Thoracic aorta (tissue), 2 donors: ENCODE results near the gene PTBP1. TPM values are rescaled to one million over a fixed set of nuclear protein-coding genes. Genes with fewer than 3 reads are reported as not detected.
"Not testable (repeated sequence)": the region's sequence is repeated elsewhere in the genome, so short reads cannot be mapped to it uniquely, and the experiment has no call there.

Experiments
- ATAC-seq: fragments of 150-250 bp; one replicate; pipeline ENCODE4 v1.8.0; 2017; ENCODE audit warnings: low read depth; ENCODE audit not compliant: insufficient number of reproducible peaks, low FRiP score
- DNase-seq: peaks from one replicate; pipeline ENCODE4 v3.0.0-alpha.2; 2020; ENCODE audit warnings: low spot score
- H3K27ac ChIP-seq, 2 donors: fragments of 200-600 bp; sonication (generic); 1 replicate in 1 of 2; 2 replicates in 1 of 2; pipeline ENCODE4 v1.5.1; 2016; ENCODE audit warnings: mild to moderate bottlenecking in 2 of 2, moderate library complexity in 2 of 2
- H3K27me3 ChIP-seq: fragments of 200-600 bp; sonication (generic); replicated peaks from 2 replicates; pipeline ENCODE4 v1.6.0; 2016; ENCODE audit warnings: mild to moderate bottlenecking; ENCODE audit not compliant: insufficient read depth
- H3K36me3 ChIP-seq: fragments of 200-600 bp; sonication (generic); one replicate; pipeline ENCODE4 v1.5.1; 2016
- H3K4me1 ChIP-seq, 2 donors: fragments of 200-600 bp; sonication (generic); 1 replicate in 1 of 2; 2 replicates in 1 of 2; pipeline versions ENCODE4 v1.5.1 to v1.6.0; 2016; ENCODE audit warnings: low read depth in 2 of 2, mild to moderate bottlenecking in 1 of 2; ENCODE audit not compliant: control insufficient read depth in 1 of 2
- H3K4me3 ChIP-seq: fragments of 200-600 bp; sonication (generic); 2 replicates; pipeline ENCODE4 v1.5.1; 2016; ENCODE audit warnings: mild to moderate bottlenecking
- H3K9me3 ChIP-seq: fragments of 200-600 bp; sonication (generic); 2 replicates; pipeline ENCODE4 v1.5.1; 2016
- total RNA-seq, 2 donors: library from RNA; depleted of rRNA; stranded (reverse); fragments of >200 nt; gene quantifications; one replicate each; pipeline versions ENCODE4 v1.1.0 to v1.2.3, GENCODE V29; 2016
- TF ChIP-seq, protein P1 (sequence below): fragments of 200-600 bp; sonication (generic); IDR thresholded peaks from one replicate; pipeline ENCODE4 v1.5.1; 2019; ENCODE audit warnings: antibody characterized with exemption

Gene PTBP1
- total RNA-seq, 2 donors from 2014 or later: 149 to 163 TPM

DNA sequence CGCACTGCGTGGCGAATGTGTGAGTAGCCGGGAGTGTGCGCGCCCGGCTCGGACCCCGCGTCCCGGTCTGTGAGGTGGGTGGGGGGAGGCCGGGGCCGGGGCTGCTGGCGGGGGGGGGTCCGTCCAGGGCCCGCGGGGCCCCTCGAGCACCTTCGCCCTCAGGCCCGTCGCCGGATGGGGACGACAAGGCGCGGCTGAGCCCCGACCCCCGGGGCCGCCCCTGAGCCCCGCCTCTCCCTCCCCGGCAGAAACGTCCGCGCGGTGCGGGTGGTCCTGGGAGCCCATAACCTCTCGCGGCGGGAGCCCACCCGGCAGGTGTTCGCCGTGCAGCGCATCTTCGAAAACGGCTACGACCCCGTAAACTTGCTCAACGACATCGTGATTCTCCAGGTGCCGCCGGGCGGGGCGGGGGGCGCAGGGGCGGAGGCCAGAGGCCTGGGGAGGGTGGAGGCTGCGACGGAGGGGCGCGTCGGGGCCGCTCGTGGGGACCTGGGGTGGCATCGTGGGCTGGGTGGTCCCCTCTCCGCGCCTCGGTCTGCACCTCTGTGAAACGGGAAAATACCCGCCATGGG is 55.8 kb downstream of the PTBP1 start:
- TF ChIP-seq, protein P1, sequence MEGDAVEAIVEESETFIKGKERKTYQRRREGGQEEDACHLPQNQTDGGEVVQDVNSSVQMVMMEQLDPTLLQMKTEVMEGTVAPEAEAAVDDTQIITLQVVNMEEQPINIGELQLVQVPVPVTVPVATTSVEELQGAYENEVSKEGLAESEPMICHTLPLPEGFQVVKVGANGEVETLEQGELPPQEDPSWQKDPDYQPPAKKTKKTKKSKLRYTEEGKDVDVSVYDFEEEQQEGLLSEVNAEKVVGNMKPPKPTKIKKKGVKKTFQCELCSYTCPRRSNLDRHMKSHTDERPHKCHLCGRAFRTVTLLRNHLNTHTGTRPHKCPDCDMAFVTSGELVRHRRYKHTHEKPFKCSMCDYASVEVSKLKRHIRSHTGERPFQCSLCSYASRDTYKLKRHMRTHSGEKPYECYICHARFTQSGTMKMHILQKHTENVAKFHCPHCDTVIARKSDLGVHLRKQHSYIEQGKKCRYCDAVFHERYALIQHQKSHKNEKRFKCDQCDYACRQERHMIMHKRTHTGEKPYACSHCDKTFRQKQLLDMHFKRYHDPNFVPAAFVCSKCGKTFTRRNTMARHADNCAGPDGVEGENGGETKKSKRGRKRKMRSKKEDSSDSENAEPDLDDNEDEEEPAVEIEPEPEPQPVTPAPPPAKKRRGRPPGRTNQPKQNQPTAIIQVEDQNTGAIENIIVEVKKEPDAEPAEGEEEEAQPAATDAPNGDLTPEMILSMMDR: no peak
- no peak for ATAC-seq
- peaks cover 0 to 11% of the 10 kb centered on the region in 2 donors for H3K4me1 ChIP-seq
- DNase-seq: no peak
- H3K27me3 ChIP-seq: no peaks in the 10 kb centered on the region
- no peak overlapping the region for H3K4me3 ChIP-seq
- no peaks in the 10 kb centered on the region for H3K36me3 ChIP-seq
- no peak overlapping the region for H3K27ac ChIP-seq
- no peaks in the 10 kb centered on the region for H3K9me3 ChIP-seq

GRCh38 chr19:853614-854220 is 56.5 kb downstream of the PTBP1 start:
- not testable (repeated sequence) for ATAC-seq, H3K27ac ChIP-seq, DNase-seq, H3K4me3 ChIP-seq, H3K9me3 ChIP-seq, H3K36me3 ChIP-seq, H3K27me3 ChIP-seq
- peaks cover 0 to 11% of the 10 kb centered on the region in 2 donors for H3K4me1 ChIP-seq

GRCh38 chr19:854549-854948 is 57.3 kb downstream of the PTBP1 start:
- H3K36me3 ChIP-seq: no peaks in the 10 kb centered on the region
- H3K4me1 ChIP-seq: peaks cover 0 to 11% of the 10 kb centered on the region in 2 donors
- no peak overlapping the region for H3K4me3 ChIP-seq
- peaks cover 2% of the 10 kb centered on the region for H3K27me3 ChIP-seq
- DNase-seq (no peak), ATAC-seq (no peak)
- TF ChIP-seq, protein P1: no peak
- no peak overlapping the region for H3K27ac ChIP-seq
- H3K9me3 ChIP-seq: no peaks in the 10 kb centered on the region

- ATAC-seq (no peak), DNase-seq (no peak)
- Histone ChIP-seq H3K4me1 (peaks cover 0 to 10% of the 10 kb centered on the region in 2 donors), H3K9me3 (no peaks in the 10 kb centered on the region), H3K27ac (no peak overlapping the region), H3K4me3 (no peak overlapping the region), H3K36me3 (no peaks in the 10 kb centered on the region), H3K27me3 (peaks cover 7% of the 10 kb centered on the region)
- TF ChIP-seq, protein P1: no peak
Measured at GRCh38 chr19:855142-855541, 57.9 kb downstream of the PTBP1 start.

GRCh38 chr19:855566-856120 is 58.4 kb downstream of the PTBP1 start:
- H3K27me3 ChIP-seq: peaks cover 7% of the 10 kb centered on the region
- H3K4me1 ChIP-seq: peaks cover 0 to 5% of the 10 kb centered on the region in 2 donors
- no peaks in the 10 kb centered on the region for H3K9me3 ChIP-seq
- no peak overlapping the region for H3K4me3 ChIP-seq
- H3K27ac ChIP-seq: no peak overlapping the region
- H3K36me3 ChIP-seq: no peaks in the 10 kb centered on the region
- ATAC-seq (no peak), DNase-seq (no peak)
- TF ChIP-seq, protein P1: no peak
